ENCODE measurements around the gene DNAH17.
"Not testable (repeated sequence)": the region's sequence is repeated elsewhere in the genome, so short reads cannot be mapped to it uniquely, and the experiment has no call there.

The DNAH17 gene

DNA sequence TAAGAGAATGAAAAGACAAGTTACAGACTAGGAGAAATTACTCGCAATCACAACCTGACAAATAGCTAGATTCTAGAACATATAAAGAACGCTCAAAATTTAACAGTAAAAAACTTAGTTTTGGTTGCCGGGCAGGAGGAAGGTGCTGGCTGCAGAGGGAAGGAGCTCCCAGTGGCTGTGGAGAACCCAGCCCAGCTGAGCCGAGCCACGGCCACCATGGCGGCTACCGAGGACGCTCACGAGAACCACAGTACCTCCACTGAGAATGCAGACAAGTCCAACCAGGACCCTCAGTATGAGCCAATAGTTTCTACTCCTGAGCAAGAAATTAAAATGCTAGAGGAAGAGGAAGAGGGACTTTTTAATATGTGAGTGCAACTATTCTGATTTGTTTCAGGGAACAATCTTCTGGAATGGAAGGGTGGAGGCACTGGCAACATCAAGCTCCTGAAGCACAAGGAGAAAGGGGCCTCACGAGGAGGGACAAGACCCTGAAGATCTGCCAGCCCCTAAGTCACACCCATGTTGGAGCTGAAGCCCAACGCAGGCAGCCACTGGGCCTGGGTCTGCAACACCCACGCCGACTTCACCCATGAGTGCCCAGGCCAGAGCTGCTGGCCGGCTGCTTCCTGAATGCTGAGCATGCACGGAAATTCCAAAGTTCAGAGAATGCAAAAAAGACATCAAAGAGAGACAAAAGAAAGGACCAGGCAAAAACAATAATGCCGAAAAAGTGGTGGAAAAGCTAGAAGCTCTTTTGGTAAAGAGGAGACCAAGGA is 55.0 kb downstream of the DNAH17 start:
- no peak for DNase-seq

DNA sequence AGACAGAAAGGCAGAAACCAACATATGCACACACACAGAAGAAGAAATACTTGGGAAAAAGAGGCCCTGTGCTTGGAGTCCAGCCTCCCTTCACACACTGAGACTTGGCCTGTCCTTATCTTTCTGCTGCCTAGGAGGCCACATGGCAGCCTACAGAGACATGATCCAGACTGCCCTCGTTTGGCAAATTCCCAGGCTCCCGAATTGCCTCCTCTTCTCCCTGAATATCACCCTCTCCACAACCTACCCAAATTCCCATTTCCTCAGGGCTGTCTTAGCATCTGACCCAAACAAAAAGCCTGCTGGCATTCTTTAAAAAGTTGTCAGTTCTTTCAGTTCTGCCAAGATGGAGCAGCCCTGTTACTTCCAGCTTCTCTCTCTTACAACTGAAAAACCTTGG is 59.8 kb downstream of the DNAH17 start:
- DNase-seq: no peak

DNA sequence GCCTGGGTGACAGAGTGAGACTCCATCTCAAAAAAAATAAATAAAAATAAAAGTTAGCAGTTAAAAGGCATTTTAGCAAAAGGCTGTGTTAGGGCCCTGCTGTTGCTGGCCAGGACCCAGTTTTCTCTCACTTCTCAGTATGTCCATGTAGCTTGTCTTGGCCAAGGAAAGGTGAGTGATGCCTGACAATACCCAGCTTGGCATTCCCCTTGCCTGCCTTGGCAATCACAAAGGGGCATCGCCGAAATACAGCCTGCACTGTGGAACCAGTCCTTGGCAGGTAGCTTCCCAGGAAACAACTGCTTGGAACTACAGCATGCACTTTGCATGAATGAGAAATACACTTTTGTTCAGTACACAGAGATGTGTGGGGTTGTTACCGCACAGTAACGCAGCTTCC is 61.7 kb downstream of the DNAH17 start:
- DNase-seq: no peak

DNA sequence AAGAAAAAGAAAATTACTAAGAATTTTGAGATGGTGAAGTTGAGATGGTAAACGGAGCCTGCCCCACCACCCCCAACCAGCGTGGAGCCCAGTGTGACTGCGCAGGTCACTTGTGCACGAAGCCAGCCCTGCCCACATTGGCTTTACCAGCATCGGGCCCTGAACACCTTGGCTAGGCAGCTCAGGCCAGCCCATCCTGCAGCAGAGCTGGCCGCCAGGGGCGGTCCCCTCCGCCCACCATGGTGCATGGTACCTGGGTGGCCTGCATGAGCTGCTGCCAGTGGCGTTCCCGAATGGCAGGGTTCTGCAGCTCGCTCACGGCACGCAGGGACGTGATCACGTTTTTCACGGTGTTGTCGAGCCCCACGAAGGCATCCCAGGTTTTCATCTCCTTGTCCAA is 62.7 kb downstream of the DNAH17 start:
- DNase-seq: no peak

DNA sequence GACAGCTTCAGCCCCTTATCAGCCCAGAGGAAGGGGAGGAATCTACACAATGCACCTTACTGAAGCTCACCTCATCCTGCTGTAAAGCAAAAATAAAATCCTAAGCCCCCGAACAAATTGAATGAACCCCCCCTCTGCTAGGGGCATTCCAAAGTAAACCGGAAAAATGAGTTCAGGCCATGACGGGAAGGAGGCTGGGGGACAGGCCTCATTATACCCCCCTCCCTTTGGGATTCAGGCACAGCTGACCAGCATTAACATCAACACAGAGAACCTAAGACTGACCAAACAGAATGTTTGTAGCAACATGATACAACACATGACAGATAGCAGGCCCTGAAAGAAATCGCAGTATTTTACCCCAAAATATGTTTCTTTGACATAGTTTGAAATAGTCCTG is 64.2 kb downstream of the DNAH17 start:
- no peak for DNase-seq

DNA sequence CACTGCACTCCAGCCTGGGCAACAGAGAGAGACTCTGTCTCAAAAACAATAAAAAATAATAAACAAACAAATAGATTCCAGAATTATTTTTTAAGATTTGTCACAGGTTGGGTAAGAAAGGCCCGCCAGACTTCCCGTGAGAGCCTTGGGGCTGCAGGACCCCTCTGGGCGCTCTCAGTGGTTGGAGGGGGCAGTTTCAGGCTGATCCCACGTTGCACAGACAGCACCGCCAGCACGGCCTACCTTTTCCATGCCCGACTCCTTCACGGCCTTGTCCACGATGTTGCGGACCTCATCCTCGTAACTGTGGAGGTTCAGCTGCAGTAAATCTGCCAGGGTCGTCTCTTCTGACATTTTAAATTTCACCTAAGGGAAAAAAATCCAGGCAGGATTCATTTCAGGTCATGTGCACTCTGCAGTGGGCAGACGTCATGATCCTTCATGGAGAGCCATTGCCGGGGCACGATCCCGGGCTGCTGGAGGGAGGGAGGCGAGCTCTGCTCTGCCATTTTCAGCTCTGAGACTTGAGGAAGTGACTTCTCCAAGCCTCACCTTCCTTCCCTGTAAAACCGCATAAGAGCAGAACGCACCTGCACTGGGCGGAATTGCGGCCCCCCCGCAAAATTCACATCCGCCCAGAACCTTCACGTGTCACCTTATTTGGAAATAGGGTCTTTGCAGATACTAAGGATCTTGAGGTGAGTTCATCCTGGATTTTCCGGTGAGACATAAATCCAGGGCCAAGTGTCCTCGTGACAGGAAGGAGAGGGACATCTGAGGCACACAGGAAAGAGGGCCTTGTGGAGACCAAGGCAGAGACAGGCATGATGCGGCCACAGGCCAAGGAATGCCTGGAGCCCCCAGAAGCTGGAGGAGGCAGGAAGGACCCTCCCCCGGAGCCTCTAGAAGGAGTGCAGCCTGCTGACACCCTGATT is 66.8 kb downstream of the DNAH17 start:
- DNase-seq: no peak

DNA sequence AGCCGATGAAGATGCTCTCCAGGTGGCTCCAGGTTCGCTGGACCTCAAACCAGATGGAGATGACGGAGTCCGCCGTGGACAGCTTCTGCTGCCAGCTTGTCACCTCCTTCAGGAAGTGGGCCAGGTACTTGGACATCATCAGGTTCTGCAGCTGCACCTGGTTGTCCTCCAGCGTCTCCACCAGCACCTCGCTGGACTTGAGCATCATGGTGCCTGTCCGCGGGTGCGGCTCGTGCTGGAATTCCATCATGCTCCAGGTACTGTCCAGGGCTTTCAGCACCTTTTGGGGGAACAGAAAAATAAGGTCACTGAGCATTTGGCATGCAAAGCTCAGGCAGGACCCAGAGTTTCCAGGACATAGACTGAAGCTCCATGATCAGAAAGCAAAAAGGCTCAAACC is 69.7 kb downstream of the DNAH17 start:
- DNase-seq: no peak

DNA sequence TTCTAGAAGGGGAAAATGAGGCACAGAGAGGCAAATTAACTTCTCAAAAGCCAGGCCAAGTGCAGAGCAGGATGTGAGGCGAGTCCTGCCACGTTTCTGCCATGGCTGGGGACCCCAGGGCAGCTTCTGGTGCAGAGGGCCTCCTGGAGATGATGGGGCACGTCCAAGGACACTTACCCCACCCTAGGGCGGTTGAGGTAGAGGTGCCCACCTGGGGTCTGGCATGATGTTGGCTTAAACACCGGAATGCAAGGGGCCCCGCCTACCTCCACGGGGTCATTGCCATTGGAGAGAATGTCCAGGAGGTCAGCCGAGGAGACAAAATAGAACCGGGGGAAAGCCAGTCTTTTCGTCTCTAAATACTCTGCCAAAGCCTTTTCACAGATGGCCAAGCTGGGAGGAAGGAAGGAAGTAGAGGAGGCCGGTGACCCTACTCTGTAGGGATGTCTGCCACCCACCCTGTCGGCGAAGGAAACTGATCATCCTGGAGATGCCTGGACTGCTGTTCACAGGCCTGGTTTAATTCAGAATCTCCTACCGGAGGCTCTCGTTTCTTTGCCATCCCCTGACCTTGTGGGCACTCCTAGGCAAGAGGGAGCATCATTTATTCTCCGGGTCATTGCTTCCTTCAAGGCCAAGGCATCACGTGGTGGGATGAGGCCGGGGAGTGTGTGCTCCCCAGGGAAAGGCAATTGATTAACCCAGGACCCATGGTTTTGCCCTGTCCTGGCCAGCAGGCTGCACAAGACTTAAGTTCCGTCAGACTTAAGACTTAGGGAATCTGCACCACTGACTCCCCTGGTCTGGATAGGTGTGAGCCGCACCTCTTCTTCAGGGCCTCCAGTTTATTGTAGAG is 70.5 kb downstream of the DNAH17 start:
- DNase-seq: no peak

DNA sequence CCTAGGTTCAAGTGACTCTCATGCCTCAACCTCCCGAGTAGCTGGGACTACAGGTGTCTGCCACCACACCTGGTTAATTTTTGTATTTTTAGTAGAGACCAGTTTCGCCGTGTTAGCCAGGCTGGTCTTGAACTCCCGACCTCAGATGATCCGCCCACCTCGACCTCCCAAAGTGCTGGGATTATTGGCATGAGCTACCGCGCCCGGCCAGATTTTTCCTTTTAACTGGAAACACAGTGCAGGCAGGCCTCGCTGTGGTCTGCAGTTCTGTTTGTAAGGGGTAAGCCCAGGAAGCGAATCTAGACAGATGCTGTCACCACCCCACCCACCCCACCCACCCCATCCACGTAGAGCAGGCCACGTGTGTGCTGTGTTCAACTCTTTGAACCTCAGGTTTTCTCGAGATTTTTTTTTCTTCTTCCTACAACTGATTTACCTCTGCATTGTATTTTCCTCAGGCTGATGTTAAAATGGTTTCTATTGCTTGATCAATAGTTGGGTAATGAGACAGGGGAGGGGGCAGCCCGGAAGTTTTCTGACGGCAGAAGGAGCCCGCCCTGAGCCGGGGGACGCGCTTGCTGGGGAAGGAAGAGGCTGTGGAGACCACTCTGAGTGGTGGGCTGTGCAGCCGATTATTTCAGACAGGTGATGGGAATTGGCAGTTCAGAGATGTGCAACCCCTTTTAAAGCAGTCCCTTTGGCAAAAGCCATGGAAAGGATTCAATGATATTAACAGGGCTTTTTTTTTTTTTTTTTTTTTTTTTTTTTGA is 72.9 kb downstream of the DNAH17 start:
- no peak for DNase-seq

DNA sequence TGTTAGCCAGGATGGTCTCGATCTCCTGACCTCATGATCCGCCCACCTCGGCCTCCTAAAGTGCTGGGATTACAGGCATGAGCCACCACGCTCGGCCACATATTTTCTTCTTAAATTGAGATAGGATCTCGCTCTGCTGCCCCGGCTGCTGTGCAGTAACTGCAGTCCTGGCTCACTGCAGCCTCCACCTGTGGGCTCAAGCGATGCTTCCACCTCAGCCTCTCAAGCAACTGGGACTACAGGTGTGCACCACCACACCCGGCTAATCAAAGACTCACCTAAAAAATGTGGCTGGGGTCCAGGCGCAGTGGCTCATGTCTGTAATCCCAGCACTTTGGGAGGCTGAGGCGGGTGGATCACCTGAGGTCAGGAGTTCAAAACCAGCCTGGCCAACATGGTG is 73.8 kb downstream of the DNAH17 start:
- not testable (repeated sequence) for DNase-seq

DNA sequence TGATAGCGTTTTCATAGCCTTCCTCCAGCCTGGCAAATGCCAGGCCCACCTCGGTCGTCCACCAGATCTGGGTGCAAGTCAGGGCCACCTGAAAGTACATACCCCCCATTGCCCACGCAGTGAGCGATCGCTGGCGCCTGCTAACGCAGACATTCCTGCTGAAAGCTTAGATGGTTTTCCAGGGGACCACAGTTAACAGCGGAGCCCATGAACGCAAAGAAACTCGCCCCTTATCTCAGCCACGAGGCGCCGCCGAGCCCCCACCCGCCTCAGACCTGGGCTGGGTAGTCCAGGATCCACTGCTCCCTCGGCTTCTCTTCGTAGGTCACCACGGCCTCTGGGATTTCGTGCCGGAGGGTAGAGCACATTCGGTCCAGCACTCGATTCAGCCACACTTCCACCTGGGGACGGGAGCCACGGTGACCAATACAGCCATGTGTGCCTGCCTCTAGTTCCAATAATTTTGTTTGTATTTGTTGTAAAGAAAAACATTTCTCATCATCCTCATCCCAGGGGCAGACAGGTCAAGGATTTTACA is 74.5 kb downstream of the DNAH17 start:
- DNase-seq: no peak

DNA sequence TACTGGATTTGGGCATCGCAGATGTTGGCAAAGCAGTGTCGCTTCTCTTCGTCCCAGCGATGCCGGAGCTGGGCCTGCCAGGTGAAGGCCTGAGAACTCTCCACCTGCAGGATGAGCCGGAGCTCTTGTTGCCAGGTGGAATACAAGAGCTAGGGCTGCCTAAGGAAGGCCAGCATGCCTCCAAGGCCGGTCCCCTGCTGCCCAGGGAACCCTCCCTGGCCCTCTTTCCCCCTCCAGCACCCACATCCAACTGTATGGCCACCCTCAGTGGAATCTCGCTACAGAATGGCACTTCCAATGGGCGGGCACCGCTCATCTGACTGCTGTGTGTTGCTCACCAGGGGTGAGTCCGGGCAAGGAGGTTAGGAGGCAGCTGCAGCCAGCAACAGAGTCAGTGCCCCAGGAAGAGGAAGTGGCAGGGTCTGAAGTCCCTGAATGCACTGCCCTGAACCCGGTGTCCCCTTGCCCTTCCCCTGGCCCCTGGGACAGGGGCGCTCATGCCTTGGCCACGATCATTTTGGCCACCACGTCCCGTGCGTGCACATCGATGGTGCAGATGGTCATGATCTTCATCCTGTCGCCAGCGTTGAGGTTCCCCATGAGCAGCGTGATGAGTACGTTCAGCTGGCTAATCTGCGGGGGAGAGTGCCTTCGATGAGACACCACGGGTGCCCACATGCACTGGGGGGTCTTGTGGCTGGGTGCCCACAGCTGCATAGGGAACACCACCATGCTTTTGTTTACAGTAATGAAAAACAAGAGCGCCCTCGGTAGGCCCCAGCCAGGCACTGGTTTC is 75.8 kb downstream of the DNAH17 start:
- peak; percentile 17 for DNase-seq

DNA sequence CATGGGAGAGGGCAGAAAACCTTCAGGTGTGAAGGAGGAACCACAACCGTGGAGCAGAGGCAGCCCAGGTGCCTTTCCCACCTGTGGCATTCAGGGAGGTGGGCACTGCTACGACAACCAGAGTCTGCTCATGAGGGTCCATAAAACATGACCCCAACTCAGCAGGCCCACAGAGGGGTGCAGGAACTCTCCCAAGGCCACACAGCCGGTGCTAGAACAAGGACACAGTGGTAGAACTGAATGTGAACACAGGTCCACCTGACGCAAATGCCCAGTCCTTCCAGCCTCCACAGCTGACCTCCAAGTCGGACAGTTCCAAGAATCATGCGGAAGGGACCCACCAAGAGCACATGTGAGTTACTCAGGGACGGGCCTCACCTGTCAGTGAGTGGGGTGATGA is 76.4 kb downstream of the DNAH17 start:
- no peak for DNase-seq

DNA sequence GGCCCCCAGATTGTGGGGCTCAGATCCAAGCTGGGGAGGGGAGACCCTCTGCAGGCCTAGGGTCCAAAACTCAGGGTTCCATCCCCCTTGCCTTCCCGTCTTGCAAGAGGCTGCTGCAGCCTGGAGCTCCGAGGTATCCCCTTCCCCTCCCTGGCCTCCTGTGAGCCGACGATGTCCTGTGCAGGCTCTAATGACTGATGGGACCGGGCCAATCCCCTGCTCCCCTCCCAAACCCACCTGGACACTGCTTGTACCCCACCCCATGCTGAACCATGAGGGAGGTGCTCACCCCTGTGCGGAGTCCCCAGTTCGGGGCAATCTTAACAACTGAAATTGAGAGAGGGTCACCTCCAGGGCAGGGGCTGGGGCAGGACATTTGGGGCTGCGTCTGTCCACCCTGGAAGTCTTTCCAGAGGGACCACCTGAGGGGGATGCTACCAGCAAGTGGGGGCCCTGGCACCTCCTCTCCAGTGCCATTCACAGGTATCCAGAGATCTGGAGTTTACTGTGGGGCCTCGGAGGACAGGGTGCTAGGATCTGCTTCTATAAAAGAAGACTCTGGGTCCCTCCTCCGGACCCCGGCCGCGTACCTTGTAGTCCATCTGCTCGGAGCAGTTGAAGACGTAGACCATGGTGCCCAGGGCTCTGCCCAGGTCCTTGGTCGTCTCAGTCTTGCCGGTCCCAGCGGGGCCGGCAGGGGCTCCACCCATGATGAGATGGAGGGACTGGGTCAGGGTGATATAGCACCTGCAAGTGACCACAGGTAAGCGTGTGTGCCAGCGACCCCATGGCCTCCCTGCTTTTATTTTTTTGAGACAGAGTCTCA is 77.3 kb downstream of the DNAH17 start:
- no peak for DNase-seq

DNA sequence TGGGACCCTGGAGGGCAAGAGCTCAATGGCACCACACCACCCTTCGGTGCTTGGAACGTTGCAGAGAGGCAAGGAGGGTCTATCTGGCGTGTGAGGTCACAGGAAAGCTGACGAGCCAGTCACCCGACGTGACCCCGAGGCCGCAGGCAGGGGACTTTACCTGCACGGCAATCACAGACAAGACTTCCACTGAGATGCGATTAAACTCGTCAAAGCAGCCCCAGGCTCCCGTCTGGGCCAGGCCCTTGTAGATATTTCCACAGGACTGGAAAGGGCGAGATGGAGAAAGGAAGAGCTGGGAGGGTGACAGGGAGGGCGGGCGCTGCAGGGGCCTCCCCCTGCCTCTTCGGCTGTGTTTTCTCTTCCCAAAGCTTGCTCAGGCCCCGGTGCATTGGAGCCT is 78.3 kb downstream of the DNAH17 start:
- no peak for DNase-seq

DNA sequence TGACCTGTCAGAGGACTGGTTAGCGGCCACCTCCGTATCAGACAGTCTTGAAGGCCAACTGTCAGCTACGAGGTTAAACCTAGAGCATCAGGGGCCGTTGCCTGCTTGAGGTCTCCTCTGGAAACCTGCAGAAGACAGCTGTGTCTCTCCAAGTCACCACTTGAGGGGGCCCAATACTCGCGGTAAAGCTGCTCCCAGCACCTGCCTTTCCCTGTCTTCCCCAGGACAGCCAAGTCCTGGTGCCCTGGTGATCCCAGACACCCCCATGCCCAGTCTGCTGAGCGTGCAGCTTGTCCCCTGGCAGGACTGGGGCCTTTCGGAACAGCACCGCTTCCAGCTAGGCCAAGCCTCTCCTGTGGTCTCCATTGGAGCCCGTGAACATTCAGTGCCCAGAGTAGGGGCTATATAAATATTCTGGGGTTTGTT is 80.1 kb downstream of the DNAH17 start:
- DNase-seq: peak; percentile 82

DNA sequence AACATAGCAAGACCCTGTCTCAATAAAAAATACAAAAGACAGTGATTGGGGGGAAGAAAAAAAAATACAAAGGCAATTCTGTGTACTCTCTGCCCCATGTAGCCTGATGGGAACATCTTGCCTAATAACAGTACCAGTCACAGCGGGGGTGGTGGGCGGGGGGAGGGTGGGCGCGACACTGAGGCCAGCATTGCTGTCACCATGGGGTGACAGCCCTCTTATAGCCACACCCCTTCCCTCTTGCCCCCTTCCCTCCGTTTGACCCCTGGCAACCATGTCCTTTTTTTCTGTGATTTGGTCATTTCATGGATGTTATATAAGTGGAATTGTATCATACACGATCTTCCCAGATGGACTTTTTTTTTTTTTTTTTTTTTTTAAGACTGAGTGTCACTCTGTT is 80.9 kb downstream of the DNAH17 start:
- DNase-seq: no peak

DNA sequence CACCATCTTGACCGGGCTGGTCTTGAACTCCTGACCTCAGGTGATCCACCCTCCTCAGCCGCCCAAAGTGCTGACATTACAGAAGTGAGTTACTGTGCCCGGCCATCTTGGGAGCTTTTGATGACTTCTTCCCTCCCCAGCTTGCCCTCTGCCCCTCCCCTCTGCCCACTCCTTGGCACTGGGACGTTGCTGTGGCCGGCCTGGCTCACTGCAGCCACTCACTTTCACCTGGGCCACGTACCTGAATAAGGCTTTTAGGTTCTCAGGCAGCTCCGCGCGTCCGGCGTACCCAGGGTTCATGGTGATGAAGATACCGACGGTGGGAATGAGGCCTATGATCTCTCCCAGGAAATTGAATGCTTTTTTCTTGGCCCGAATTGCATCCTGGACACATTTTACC is 81.6 kb downstream of the DNAH17 start:
- no peak for DNase-seq

DNA sequence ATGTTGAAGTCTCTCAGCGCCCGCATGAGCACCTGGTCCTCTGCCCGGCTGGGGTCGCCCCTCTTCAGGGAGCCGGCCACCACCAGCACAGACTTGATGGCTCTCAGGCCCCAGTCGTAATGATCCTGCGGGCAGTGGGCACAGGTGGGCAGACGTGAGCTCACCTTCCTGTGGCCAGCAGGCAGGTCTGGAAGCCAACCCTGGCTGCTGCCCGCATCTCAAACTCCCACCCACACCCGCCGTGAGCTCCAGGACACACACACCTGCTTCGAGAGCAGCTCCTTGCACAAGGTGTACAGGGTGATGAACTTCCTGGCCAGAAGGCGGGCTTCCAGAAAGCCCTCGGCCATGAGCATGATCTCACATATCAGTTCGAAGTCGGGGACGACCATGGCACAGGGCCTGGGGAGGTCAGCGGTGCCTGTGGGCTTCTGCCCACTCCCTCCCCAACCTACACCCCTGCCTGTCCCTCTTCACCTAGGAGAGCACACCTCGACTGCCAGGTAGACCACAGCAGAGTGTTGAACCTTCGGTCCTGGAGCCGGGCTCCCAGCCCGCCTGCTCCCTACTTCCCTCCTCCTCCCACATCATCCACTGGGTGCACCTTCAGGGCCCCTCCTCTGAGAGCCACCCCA is 82.4 kb downstream of the DNAH17 start:
- DNase-seq: no peak

All from hematopoietic multipotent progenitor cell treated with erythropoietin and hydrocortisone succinate and interleukin-3 and kit ligand, for 4 days (in vitro differentiated cells).